HCT116 (cell line): ENCODE measurements around the gene HK1. TPM values are rescaled to one million over a fixed set of nuclear protein-coding genes. Genes with fewer than 3 reads are reported as not detected.

Experiments used
- ATAC-seq: fragments of 200-7000 bp; cut with Tn5 transposase; 2 replicates; pipeline ENCODE4 v1.9.1; 2020; ENCODE audit warnings: mild to moderate bottlenecking, moderate library complexity
- BruUV-seq: library from RNA; stranded (reverse); fragments of 400-500 nt; replicated peaks from 2 replicates; lab custom pipeline; 2021; lab: Mats Ljungman, UMichigan
- CTCF ChIA-PET: fragments of 300-600 bp; sonication (Branson Sonifier 250); formaldehyde crosslinking; loops from one replicate; lab custom pipeline; 2021; ENCODE audit warnings: antibody characterized with exemption; lab: Charles Lee
- POLR2A ChIA-PET: fragments of 300-600, 350-600 bp; sonication (Branson Sonifier 250); formaldehyde crosslinking; loops from one replicate; lab custom pipeline; 2021; ENCODE audit warnings: antibody characterized with exemption; lab: Charles Lee
- RAD21 ChIA-PET, 2 experiments: fragments of 300-600 bp; sonication (Branson Sonifier 250); formaldehyde crosslinking; loops; one replicate each; lab custom pipeline; 2023; ENCODE audit warnings: low total read pairs in 2 of 2; ENCODE audit not compliant: uncharacterized antibody in 2 of 2, unreplicated experiment in 2 of 2, low non-redundant PET in 1 of 2; lab: Charles Lee
- DNase-seq: peaks from one replicate; pipeline ENCODE4 v3.0.0-alpha.2; 2010; ENCODE audit warnings: low read depth, low spot score
- H2AFZ ChIP-seq: fragments of 200-600 bp; shearing (Covaris generic), sonication (generic); 2 replicates; pipeline ENCODE4 v1.6.1; 2017; ENCODE audit warnings: low read depth, mixed run types, mixed read lengths, antibody characterized with exemption, low read length; ENCODE audit not compliant: poor library complexity, severe bottlenecking
- H3K27ac ChIP-seq: 2 replicates; pipeline ENCODE4 v1.5.1; 2012; ENCODE audit warnings: low read depth, low read length
- H3K27me3 ChIP-seq: fragments of 200-600 bp; sonication (generic); 2 replicates; pipeline ENCODE4 v1.6.1; 2016; ENCODE audit warnings: mixed run types, low read length, mixed read lengths; ENCODE audit not compliant: insufficient read depth
- H3K36me3 ChIP-seq, 2 experiments: fragments of 200-500 bp in 1 of 2; fragments of 200-600 bp in 1 of 2; sonication (Bioruptor generic) in 1 of 2; sonication (generic) in 1 of 2; 2 replicates each; pipeline versions ENCODE4 v1.5.1 to v1.6.1; 2014 to 2016; ENCODE audit warnings: low read length in 2 of 2, inconsistent platforms in 1 of 2, mixed read lengths in 1 of 2, mixed run types in 1 of 2; ENCODE audit not compliant: insufficient read depth in 2 of 2, control insufficient read depth in 1 of 2
- H3K4me1 ChIP-seq, 2 experiments: fragments of 200-600 bp in 1 of 2; sonication (generic) in 1 of 2; 2 replicates each; pipeline versions ENCODE4 v1.5.1 to v1.6.1; 2012 to 2017; ENCODE audit warnings: low read length in 2 of 2, inconsistent platforms in 1 of 2, mild to moderate bottlenecking in 1 of 2, mixed read lengths in 1 of 2, mixed run types in 1 of 2, moderate library complexity in 1 of 2; ENCODE audit not compliant: insufficient read depth in 2 of 2, control insufficient read depth in 1 of 2
- H3K4me2 ChIP-seq: fragments of 200-600 bp; sonication (generic); 2 replicates; pipeline ENCODE4 v1.6.1; 2017; ENCODE audit warnings: mixed run types, low read length, mixed read lengths
- H3K4me3 ChIP-seq, 2 experiments: fragments of 200-600 bp in 1 of 2; sonication (generic) in 1 of 2; replicated peaks in 1 of 2; 2 replicates each; pipeline ENCODE4 v1.5.1; 2011 to 2016; ENCODE audit warnings: low read length in 2 of 2, control low read depth in 1 of 2, low read depth in 1 of 2, mild to moderate bottlenecking in 1 of 2, mixed read lengths in 1 of 2, mixed run types in 1 of 2
- H3K79me2 ChIP-seq: fragments of 200-600 bp; sonication (generic); 2 replicates; pipeline ENCODE4 v1.6.1; 2017; ENCODE audit warnings: mild to moderate bottlenecking, mixed run types, low read length, moderate library complexity, mixed read lengths; ENCODE audit not compliant: insufficient read depth
- H3K9ac ChIP-seq: fragments of 200-600 bp; sonication (generic); 2 replicates; pipeline ENCODE4 v1.6.1; 2016; ENCODE audit warnings: low read length, mixed read lengths
- H3K9me2 ChIP-seq: fragments of 200-600 bp; sonication (generic), shearing (Covaris generic); 2 replicates; pipeline ENCODE4 v1.6.1; 2017; ENCODE audit warnings: mixed run types, mild to moderate bottlenecking, moderate library complexity; ENCODE audit not compliant: insufficient read depth
- H3K9me3 ChIP-seq, 2 experiments: fragments of 200-500 bp in 1 of 2; fragments of 200-600 bp in 1 of 2; sonication (Bioruptor generic) in 1 of 2; sonication (generic) in 1 of 2; 2 replicates each; pipeline ENCODE4 v1.6.1; 2014 to 2017; ENCODE audit warnings: low read length in 2 of 2, mixed read lengths in 2 of 2, inconsistent platforms in 1 of 2, low read depth in 1 of 2, mild to moderate bottlenecking in 1 of 2, mixed run types in 1 of 2, moderate library complexity in 1 of 2; ENCODE audit not compliant: control insufficient read depth in 1 of 2, insufficient read depth in 1 of 2
- H4K20me1 ChIP-seq: fragments of 200-600 bp; sonication (generic), shearing (Covaris generic); 2 replicates; pipeline ENCODE4 v1.6.1; 2017; ENCODE audit warnings: mixed run types, mild to moderate bottlenecking, moderate library complexity; ENCODE audit not compliant: insufficient read depth
- CEBPB ChIP-seq: IDR thresholded peaks from 2 replicates; pipeline ENCODE4 v1.6.1; 2012; ENCODE audit warnings: low read depth
- ELF1 ChIP-seq: IDR thresholded peaks from 2 replicates; pipeline ENCODE4 v1.6.1; 2012; ENCODE audit warnings: low read depth, borderline replicate concordance
- EZH2 ChIP-seq: fragments of 200-600 bp; sonication (generic); IDR thresholded peaks from 2 replicates; pipeline ENCODE4 v1.6.1; 2017; ENCODE audit warnings: antibody characterized with exemption, mixed run types
- EZH2phosphoT487 ChIP-seq: fragments of 200-600 bp; IDR thresholded peaks from 2 replicates; pipeline ENCODE4 v1.6.1; 2018; ENCODE audit warnings: antibody characterized with exemption, borderline replicate concordance
- FOSL1 ChIP-seq: IDR thresholded peaks from 2 replicates; pipeline ENCODE4 v1.6.1; 2012; ENCODE audit warnings: low read depth
- JUND ChIP-seq: IDR thresholded peaks from 2 replicates; pipeline ENCODE4 v1.6.1; 2012
- POLR2A ChIP-seq: IDR thresholded peaks from 2 replicates; pipeline ENCODE4 v1.7.0; 2011; ENCODE audit warnings: borderline replicate concordance; ENCODE audit not compliant: insufficient read depth, insufficient read length; ENCODE audit errors: extremely low read depth
- RAD21 ChIP-seq: IDR thresholded peaks from 2 replicates; pipeline ENCODE4 v1.6.1; 2012; ENCODE audit warnings: low read depth, mild to moderate bottlenecking
- SP1 ChIP-seq: IDR thresholded peaks from 2 replicates; pipeline ENCODE4 v1.6.1; 2012; ENCODE audit warnings: low read depth
- intact Hi-C: fragments of 100-400 bp; cut with micrococcal nuclease; formaldehyde crosslinking; loops from 2 replicates; pipeline ENCODE4 v1.10.0; 2022
- total RNA-seq: library from RNA; stranded (reverse); gene quantifications from one replicate; pipeline ENCODE4 v1.2.1, GENCODE V29; 2021; ENCODE audit not compliant: unreplicated experiment
- TF ChIP-seq, protein P1 (sequence below): IDR thresholded peaks from 2 replicates; pipeline ENCODE4 v1.6.1; 2012; ENCODE audit warnings: low read depth
- TF ChIP-seq, protein P2 (sequence below), 3 experiments: fragments of 200-600 bp in 1 of 3; sonication (generic) in 1 of 3; IDR thresholded peaks in 2 of 3; conservative IDR thresholded peaks in 1 of 3; 2 replicates each; pipeline ENCODE4 v1.5.1; 2012 to 2017; ENCODE audit warnings: low read depth in 2 of 3, low read length in 2 of 3, antibody characterized with exemption in 1 of 3, borderline replicate concordance in 1 of 3, control low read depth in 1 of 3, mild to moderate bottlenecking in 1 of 3, mixed read lengths in 1 of 3, mixed run types in 1 of 3, moderate library complexity in 1 of 3; ENCODE audit not compliant: insufficient read depth in 1 of 3

Gene HK1
- total RNA-seq, 1 experiment from 2014 or later, result 50.3 TPM

DNA sequence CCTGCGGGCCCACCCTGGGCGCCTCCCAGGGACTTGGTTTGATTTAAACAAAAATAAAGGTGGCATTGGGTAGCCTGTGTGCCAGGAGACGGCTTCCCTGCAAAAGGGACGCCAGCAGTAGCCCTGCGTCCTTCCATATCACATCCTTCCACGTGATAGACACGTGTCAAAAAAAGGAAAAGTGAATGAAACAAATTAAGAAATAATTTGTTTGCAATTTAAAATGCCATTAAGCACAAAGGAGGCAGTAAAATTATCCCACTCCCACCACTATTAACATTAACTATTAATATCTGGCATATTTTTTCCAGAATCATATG, 130.8 kb downstream of the HK1 start (continued):
- TF ChIP-seq, protein P1, sequence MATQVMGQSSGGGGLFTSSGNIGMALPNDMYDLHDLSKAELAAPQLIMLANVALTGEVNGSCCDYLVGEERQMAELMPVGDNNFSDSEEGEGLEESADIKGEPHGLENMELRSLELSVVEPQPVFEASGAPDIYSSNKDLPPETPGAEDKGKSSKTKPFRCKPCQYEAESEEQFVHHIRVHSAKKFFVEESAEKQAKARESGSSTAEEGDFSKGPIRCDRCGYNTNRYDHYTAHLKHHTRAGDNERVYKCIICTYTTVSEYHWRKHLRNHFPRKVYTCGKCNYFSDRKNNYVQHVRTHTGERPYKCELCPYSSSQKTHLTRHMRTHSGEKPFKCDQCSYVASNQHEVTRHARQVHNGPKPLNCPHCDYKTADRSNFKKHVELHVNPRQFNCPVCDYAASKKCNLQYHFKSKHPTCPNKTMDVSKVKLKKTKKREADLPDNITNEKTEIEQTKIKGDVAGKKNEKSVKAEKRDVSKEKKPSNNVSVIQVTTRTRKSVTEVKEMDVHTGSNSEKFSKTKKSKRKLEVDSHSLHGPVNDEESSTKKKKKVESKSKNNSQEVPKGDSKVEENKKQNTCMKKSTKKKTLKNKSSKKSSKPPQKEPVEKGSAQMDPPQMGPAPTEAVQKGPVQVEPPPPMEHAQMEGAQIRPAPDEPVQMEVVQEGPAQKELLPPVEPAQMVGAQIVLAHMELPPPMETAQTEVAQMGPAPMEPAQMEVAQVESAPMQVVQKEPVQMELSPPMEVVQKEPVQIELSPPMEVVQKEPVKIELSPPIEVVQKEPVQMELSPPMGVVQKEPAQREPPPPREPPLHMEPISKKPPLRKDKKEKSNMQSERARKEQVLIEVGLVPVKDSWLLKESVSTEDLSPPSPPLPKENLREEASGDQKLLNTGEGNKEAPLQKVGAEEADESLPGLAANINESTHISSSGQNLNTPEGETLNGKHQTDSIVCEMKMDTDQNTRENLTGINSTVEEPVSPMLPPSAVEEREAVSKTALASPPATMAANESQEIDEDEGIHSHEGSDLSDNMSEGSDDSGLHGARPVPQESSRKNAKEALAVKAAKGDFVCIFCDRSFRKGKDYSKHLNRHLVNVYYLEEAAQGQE, result no peak
- no peak for TF ChIP-seq ELF1
- no peak for TF ChIP-seq JUND
- TF ChIP-seq FOSL1, result no peak
- TF ChIP-seq SP1, result no peak
- TF ChIP-seq, all 23 proteins: peak for 0

DNA sequence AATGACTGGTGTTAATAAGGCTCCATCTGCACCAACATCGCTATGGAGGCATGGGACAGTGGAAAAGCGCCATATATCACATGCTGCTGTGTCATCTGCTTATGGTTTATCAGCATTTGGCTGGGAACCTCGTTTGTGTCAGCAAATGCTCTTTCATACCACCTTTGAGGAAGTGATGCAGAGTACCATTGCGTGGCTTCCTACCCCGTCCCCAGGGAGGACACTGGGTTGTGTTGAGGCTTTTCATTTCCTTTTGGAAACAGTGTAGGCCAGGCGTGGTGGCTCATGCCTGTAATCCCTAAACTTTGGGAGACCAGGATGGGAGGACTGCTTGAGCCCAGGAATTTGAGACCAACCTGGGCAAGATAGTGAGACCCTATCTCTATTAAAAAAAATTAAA, 131.7 kb downstream of the HK1 start:
- Histone ChIP-seq H3K27me3 (no peaks in the 10 kb centered on the region), H2AFZ (no peak overlapping the region), H3K4me2 (no peak overlapping the region), H3K4me3 (no peak overlapping the region), H3K79me2 (no peaks in the 10 kb centered on the region), H3K4me1 (peaks cover 9 to 21% of the 10 kb centered on the region in 2 experiments), H3K9me3 (no peaks in the 10 kb centered on the region), H3K27ac (no peak overlapping the region), H3K9me2 (no peaks in the 10 kb centered on the region), H4K20me1 (no peaks in the 10 kb centered on the region), H3K36me3 (no peaks in the 10 kb centered on the region), H3K9ac (no peak overlapping the region)
- TF ChIP-seq RAD21, result no peak
- no peak for TF ChIP-seq JUND
- TF ChIP-seq CEBPB, result no peak
- no peak for TF ChIP-seq POLR2A
- TF ChIP-seq, protein P2, sequence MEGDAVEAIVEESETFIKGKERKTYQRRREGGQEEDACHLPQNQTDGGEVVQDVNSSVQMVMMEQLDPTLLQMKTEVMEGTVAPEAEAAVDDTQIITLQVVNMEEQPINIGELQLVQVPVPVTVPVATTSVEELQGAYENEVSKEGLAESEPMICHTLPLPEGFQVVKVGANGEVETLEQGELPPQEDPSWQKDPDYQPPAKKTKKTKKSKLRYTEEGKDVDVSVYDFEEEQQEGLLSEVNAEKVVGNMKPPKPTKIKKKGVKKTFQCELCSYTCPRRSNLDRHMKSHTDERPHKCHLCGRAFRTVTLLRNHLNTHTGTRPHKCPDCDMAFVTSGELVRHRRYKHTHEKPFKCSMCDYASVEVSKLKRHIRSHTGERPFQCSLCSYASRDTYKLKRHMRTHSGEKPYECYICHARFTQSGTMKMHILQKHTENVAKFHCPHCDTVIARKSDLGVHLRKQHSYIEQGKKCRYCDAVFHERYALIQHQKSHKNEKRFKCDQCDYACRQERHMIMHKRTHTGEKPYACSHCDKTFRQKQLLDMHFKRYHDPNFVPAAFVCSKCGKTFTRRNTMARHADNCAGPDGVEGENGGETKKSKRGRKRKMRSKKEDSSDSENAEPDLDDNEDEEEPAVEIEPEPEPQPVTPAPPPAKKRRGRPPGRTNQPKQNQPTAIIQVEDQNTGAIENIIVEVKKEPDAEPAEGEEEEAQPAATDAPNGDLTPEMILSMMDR (IDR thresholded peaks at IDR 0.05 in 2 of 3, conservative IDR thresholded peaks at IDR 0.05 in 1 of 3; ENCODE audit: borderline replicate concordance in 1 of 3, insufficient read depth in 1 of 3, low read depth in 2 of 3, low read length in 2 of 3), result no peak
- no peak for TF ChIP-seq EZH2
- TF ChIP-seq, protein P1, result no peak
- TF ChIP-seq EZH2phosphoT487, result no peak
- no peak for ATAC-seq
- no TSS peak for BruUV-seq
- POLR2A ChIA-PET, result interaction anchor here (0.6 kb wide), 1 partner anchor 12 kb away, joined by 4 read pairs; no protein-coding TSS in a partner anchor
- intact Hi-C loops, result loop anchor here (2.0 kb wide), 1 partner anchor 229 kb away; no protein-coding TSS in a partner anchor
- RAD21 ChIA-PET, result no interaction called here
- CTCF ChIA-PET, result no interaction called here
- no peak for DNase-seq
